Skeletal muscle satellite cell (primary cell): ENCODE measurements around the gene PON1.

ENCODE experiments used
- H3K27me3 ChIP-seq: 2 replicates; pipeline ENCODE4 v1.7.0; 2013; ENCODE audit warnings: low read length; ENCODE audit not compliant: control insufficient read depth, insufficient read depth
- H3K36me3 ChIP-seq: 2 replicates; pipeline ENCODE4 v1.7.0; 2013; ENCODE audit warnings: mild to moderate bottlenecking, control low read depth, low read length; ENCODE audit not compliant: insufficient read depth
- H3K4me1 ChIP-seq: 2 replicates; pipeline ENCODE4 v1.7.0; 2013; ENCODE audit warnings: low read length; ENCODE audit not compliant: control insufficient read depth, insufficient read depth
- H3K4me2 ChIP-seq: 2 replicates; pipeline ENCODE4 v1.7.0; 2013; ENCODE audit warnings: mild to moderate bottlenecking, low read length
- H3K4me3 ChIP-seq: 2 replicates; pipeline ENCODE4 v1.7.0; 2013; ENCODE audit warnings: low read length
- H3K9ac ChIP-seq: 2 replicates; pipeline ENCODE4 v1.7.0; 2013; ENCODE audit warnings: mild to moderate bottlenecking, low read depth, low read length, moderate library complexity
- H3K9me3 ChIP-seq: replicated peaks from 2 replicates; pipeline ENCODE4 v1.7.0; 2013; ENCODE audit warnings: mild to moderate bottlenecking, control low read depth, low read length

Gene PON1

DNA sequence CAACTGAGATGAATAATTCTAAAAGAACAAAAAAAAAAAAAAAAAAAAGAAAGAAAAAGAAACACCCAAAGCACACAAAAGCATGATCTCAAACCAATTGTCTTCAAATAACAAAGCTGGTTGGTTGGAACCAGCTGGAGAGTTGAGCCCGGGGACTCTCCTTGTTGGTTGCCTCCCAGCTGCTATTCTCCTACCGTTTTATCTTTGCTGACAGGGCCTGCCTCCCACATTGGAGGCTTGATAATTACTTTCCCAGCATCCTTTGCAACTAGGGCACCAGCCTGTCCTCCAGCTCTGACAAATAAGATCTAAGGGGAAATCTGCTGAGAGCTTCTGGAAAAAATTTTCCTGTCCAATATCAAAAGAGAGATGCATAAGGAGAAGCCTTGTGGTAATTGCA lies 6.8 kb downstream of the PON1 start:
- H3K4me1 ChIP-seq: no peaks in the 10 kb centered on the region
- no peaks in the 10 kb centered on the region for H3K9me3 ChIP-seq
- no peaks in the 10 kb centered on the region for H3K27me3 ChIP-seq
- no peak overlapping the region for H3K4me2 ChIP-seq
- H3K36me3 ChIP-seq: no peaks in the 10 kb centered on the region
- no peak overlapping the region for H3K9ac ChIP-seq
- H3K4me3 ChIP-seq: no peak overlapping the region

- H3K36me3 ChIP-seq: no peaks in the 10 kb centered on the region
- no peak overlapping the region for H3K4me3 ChIP-seq
- no peaks in the 10 kb centered on the region for H3K9me3 ChIP-seq
- H3K4me2 ChIP-seq: no peak overlapping the region
- no peaks in the 10 kb centered on the region for H3K4me1 ChIP-seq
- H3K27me3 ChIP-seq: no peaks in the 10 kb centered on the region
- H3K9ac ChIP-seq: no peak overlapping the region
Measured at GRCh38 chr7:95316588-95316987, 7.7 kb downstream of the PON1 start.

DNA sequence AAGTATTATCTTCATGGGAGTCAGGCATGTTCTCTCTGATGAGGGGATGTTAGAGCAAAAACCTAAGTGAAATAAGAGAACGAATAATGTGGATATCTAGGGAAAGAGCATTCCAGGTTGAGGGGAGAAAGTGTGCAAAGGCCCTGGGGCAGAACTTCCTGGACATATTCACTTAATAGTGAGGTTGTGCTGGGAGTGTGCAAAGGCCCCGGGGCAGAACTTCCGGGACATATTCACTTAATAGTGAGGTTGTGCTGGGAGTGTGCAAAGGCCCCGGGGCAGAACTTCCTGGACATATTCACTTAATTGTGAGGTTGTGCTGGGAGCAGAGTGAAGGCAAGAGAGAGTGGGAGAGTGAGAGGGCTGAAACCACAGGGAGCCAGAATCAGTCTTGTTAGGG lies 11.8 kb downstream of the PON1 start:
- Histone ChIP-seq H3K4me2 (no peak overlapping the region), H3K9me3 (no peaks in the 10 kb centered on the region), H3K27me3 (no peaks in the 10 kb centered on the region), H3K4me1 (peaks cover 7% of the 10 kb centered on the region), H3K9ac (no peak overlapping the region), H3K36me3 (no peaks in the 10 kb centered on the region), H3K4me3 (no peak overlapping the region)

DNA sequence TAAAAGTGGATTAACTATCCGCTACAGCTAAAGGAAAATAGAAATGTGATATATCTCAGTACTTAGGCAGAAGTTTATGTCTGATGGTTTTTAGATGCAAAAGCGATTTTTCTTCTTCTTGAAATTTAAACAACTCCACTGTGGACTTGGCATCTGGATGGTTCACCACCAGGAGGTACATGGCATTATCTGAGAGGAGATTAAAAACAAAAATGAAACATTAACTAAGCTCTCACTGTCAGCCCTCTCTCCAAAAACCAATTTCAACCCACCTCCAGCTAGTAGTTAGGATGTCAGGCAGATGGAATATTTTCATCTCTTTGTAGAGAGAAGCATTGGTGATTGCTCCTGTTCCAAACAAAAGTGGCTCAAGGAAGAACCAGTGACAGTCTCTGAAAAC lies 12.9 kb downstream of the PON1 start:
- Histone ChIP-seq H3K36me3 (no peaks in the 10 kb centered on the region), H3K4me2 (no peak overlapping the region), H3K9ac (no peak overlapping the region), H3K4me3 (no peak overlapping the region), H3K27me3 (peaks cover 2% of the 10 kb centered on the region), H3K9me3 (no peaks in the 10 kb centered on the region), H3K4me1 (peaks cover 7% of the 10 kb centered on the region)

DNA sequence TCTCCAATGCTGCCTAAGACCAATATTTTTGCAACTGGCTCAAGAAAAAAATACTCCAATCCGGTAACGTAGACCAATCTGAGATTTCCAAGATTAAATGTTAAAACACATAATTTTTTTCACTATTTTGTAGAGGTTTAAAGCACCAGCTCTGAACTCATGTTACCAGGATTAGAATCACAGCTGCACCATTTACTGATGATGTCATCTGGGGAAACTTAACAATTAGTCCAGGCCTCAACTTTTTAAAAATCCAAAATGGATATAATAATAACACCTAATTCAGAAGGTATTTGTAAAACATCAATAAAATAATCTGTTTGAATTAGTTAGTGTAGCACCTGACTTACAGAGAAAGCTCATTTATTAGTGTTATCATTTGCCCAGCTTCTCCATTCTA lies 14.4 kb downstream of the PON1 start:
- no peaks in the 10 kb centered on the region for H3K36me3 ChIP-seq
- peaks cover 7% of the 10 kb centered on the region for H3K4me1 ChIP-seq
- no peak overlapping the region for H3K4me3 ChIP-seq
- H3K9me3 ChIP-seq: no peaks in the 10 kb centered on the region
- H3K4me2 ChIP-seq: no peak overlapping the region
- H3K9ac ChIP-seq: no peak overlapping the region
- H3K27me3 ChIP-seq: peaks cover 4% of the 10 kb centered on the region

DNA sequence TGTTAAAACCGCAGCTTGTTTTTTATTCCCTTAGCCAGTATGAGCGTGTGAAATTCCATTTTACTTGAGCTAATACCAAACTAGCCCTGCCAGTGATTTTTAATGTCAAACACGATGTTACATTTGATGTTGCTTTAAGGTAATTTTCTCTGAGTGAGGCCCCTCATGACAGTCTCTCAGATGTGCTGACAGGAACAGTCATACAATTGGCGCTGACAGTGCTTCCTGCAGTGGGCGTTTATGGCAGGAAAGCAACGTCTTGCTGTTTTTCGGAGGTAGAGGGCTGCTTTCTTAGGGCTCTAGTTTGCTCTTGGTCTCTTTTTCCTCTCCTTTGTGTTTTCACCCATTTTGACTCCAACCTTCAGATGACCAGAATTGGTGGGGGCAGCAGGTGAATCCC lies 19.3 kb downstream of the PON1 start:
- peaks cover 7% of the 10 kb centered on the region for H3K4me1 ChIP-seq
- H3K27me3 ChIP-seq: peaks cover 4% of the 10 kb centered on the region
- no peak overlapping the region for H3K9ac ChIP-seq
- H3K9me3 ChIP-seq: no peaks in the 10 kb centered on the region
- no peak overlapping the region for H3K4me3 ChIP-seq
- no peaks in the 10 kb centered on the region for H3K36me3 ChIP-seq
- H3K4me2 ChIP-seq: no peak overlapping the region

- Histone ChIP-seq H3K4me2 (no peak overlapping the region), H3K9ac (no peak overlapping the region), H3K9me3 (no peaks in the 10 kb centered on the region), H3K4me1 (no peaks in the 10 kb centered on the region), H3K36me3 (no peaks in the 10 kb centered on the region), H3K27me3 (peaks cover 4% of the 10 kb centered on the region), H3K4me3 (no peak overlapping the region)
Measured at GRCh38 chr7:95303013-95303905, 21.1 kb downstream of the PON1 start.

DNA sequence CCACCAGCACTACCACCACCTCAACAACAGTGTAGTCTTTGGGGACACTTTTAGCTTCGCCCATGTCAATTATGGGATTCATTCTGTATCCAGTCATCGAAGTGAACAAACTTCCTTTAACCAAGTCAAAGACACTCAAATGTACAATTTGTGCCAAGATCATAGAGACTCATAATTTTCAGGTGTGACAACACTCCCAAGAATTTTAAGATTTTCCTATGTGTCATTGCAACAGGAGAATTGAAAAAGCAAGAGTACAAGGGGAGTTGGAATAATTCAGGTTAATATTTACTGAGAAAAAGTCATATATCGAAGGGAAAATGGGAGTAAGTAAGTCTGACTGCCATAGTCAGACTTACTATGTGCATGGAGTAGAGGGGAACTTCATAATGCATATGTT lies 26.2 kb downstream of the PON1 start:
- H3K4me2 ChIP-seq: no peak overlapping the region
- H3K4me1 ChIP-seq: no peaks in the 10 kb centered on the region
- H3K36me3 ChIP-seq: no peaks in the 10 kb centered on the region

DNA sequence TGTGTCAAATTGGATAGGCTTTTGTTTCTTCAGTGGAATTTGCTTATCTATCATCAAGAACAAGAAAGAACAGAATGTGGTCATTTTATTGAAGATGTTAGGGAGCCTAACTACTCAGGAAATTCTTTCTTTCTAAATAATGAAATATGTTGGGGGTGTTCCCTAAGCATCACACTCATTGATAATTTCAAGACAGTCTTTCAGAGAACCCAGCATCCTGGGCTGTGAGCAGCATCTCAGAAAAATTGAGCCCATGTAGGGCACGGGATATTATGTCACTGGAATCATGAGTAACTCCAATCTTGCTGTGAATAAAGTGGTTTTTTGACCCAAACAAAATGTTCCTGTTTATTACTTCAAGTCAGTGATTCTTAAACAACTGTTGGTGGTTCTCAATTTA lies 27.3 kb downstream of the PON1 start:
- Histone ChIP-seq H3K9me3 (no peaks in the 10 kb centered on the region), H3K4me1 (no peaks in the 10 kb centered on the region), H3K4me2 (no peak overlapping the region), H3K4me3 (no peak overlapping the region), H3K36me3 (no peaks in the 10 kb centered on the region), H3K9ac (no peak overlapping the region), H3K27me3 (peaks cover 3% of the 10 kb centered on the region)

More for the DNA sequence above, 26.2 kb downstream of the PON1 start:
- H3K27me3 ChIP-seq: peaks cover 3% of the 10 kb centered on the region
- H3K9me3 ChIP-seq: no peaks in the 10 kb centered on the region
- no peak overlapping the region for H3K9ac ChIP-seq
- no peak overlapping the region for H3K4me3 ChIP-seq

GRCh38 chr7:95296456-95296855 lies 27.9 kb downstream of the PON1 start:
- H3K4me1 ChIP-seq: no peaks in the 10 kb centered on the region
- H3K36me3 ChIP-seq: no peaks in the 10 kb centered on the region
- H3K4me2 ChIP-seq: no peak overlapping the region
- H3K9ac ChIP-seq: no peak overlapping the region
- H3K27me3 ChIP-seq: peaks cover 3% of the 10 kb centered on the region
- no peaks in the 10 kb centered on the region for H3K9me3 ChIP-seq
- H3K4me3 ChIP-seq: no peak overlapping the region

DNA sequence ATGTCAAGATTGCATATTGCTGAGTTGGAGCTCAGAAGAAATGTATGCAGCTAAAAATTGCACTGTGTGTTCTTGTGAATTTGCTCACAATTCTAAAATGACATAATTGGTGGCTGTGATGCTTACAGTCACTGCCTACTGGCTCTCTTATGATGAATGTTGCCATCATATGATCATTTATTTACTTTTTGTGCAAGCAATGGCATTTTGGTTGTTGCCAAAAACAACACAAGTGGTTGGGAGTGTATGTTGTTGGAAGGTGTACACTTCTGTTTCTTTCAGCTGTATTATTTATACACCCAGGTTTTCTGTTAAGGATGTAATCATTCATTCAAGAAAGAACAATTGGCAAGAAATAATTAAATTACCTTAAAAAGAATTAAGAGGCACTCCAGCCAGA lies 28.9 kb downstream of the PON1 start:
- Histone ChIP-seq H3K4me1 (no peaks in the 10 kb centered on the region), H3K9ac (no peak overlapping the region), H3K36me3 (no peaks in the 10 kb centered on the region), H3K4me3 (no peak overlapping the region), H3K4me2 (no peak overlapping the region), H3K27me3 (peaks cover 3% of the 10 kb centered on the region), H3K9me3 (no peaks in the 10 kb centered on the region)

DNA sequence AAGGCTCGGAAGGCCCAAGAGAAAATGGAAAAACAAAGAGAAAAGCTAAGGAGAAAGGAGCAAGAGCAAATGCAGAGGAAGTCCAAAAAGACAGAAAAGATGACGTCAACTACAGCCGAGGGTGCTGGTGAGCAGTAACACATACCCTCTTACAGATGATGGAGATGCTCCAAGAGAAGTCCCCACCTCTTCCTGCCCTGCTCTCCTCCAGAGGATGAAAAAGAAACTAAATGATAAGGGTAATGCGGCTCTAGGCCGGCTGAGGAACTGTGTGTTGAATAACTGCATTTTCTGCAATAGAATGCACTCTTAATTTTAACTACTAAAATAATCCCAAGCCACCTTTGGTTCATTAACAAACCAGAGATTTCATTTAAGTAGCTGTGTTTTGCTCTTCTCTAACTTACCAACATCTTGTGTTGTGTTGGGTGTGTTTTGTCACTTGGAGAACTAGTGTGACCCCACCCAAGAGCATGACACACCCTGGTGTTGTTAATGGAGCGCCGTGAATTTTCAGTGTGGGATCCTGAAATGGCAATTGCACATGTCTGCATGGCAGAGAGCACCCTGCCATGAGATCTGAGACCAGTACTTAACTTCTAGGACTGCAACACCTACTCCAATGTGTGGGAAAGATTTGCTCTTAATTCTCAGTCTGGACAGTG lies 34.0 kb downstream of the PON1 start:
- Histone ChIP-seq H3K4me1 (no peaks in the 10 kb centered on the region), H3K27me3 (no peaks in the 10 kb centered on the region), H3K9me3 (no peaks in the 10 kb centered on the region), H3K9ac (no peak overlapping the region), H3K4me2 (no peak overlapping the region), H3K36me3 (no peaks in the 10 kb centered on the region), H3K4me3 (no peak overlapping the region)
